Activated CD8-positive, alpha-beta memory T cell treated with anti-CD3 and anti-CD28 coated beads for 36 hours (primary cell): ENCODE results near the gene RITA1. TPM values are rescaled to one million over a fixed set of nuclear protein-coding genes. Genes with fewer than 3 reads are reported as not detected.

ENCODE experiments used
- CTCF ChIA-PET: fragments of 350-600 bp; sonication (Branson Sonifier 250); formaldehyde crosslinking; loops from one replicate; lab custom pipeline; 2021; ENCODE audit warnings: antibody characterized with exemption; lab: Charles Lee
- POLR2A ChIA-PET: fragments of 350-600 bp; sonication (Branson Sonifier 250); formaldehyde crosslinking; loops from one replicate; lab custom pipeline; 2021; ENCODE audit warnings: antibody characterized with exemption; lab: Charles Lee
- total RNA-seq, 2 experiments: library from RNA; stranded (reverse); gene quantifications; one replicate each; pipeline ENCODE4 v1.2.3, GENCODE V29; 2021

RITA1 gene
- total RNA-seq, 2 experiments from 2014 or later = 26.1 to 28.2 TPM

- POLR2A ChIA-PET = no interaction called here
- CTCF ChIA-PET = no interaction called here
Observed at GRCh38 chr12:113170457-113170856, 15.1 kb upstream of the RITA1 start.

GRCh38 chr12:113170926-113171325 is 14.6 kb upstream of the RITA1 start:
- ChIA-PET POLR2A (no interaction called here), CTCF (interaction anchor here (1.3 to 4.2 kb wide), 2 partner anchors 37 to 178 kb away, joined by 3 to 15 read pairs; no protein-coding TSS in a partner anchor)

- CTCF ChIA-PET = interaction anchor here (1.3 to 4.2 kb wide), 2 partner anchors 38 to 179 kb away, joined by 3 to 15 read pairs; no protein-coding TSS in a partner anchor
- POLR2A ChIA-PET = no interaction called here
Observed at GRCh38 chr12:113171543-113171942, 14.0 kb upstream of the RITA1 start.

GRCh38 chr12:113172185-113172584 is 13.3 kb upstream of the RITA1 start:
- ChIA-PET POLR2A (no interaction called here), CTCF (interaction anchor here (1.3 to 5.0 kb wide), 3 partner anchors 38 to 180 kb away, joined by 3 to 29 read pairs (median 15); no protein-coding TSS in a partner anchor)

- ChIA-PET CTCF (interaction anchor here (0.6 to 5.0 kb wide), 7 partner anchors 12 to 1565 kb away, joined by 3 to 29 read pairs (median 4); partner anchors contain the start of genes DDX54 and RITA1), POLR2A (interaction anchor here (0.6 kb wide), 1 partner anchor 64 kb away, joined by 4 read pairs; no protein-coding TSS in a partner anchor)
Observed at GRCh38 chr12:113173081-113173698, 12.3 kb upstream of the RITA1 start.

GRCh38 chr12:113174461-113175384 is 10.8 kb upstream of the RITA1 start:
- ChIA-PET CTCF (interaction anchor here (0.5 to 5.0 kb wide), 20 partner anchors 7 to 197 kb away, joined by 3 to 29 read pairs (median 3); partner anchors contain the start of genes DDX54, OAS2 and RITA1), POLR2A (no interaction called here)

- ChIA-PET POLR2A (no interaction called here), CTCF (interaction anchor here (0.6 to 0.8 kb wide), 2 partner anchors 26 to 174 kb away, joined by 3 read pairs; no protein-coding TSS in a partner anchor)
Observed at GRCh38 chr12:113179023-113179422, 6.5 kb upstream of the RITA1 start.

GRCh38 chr12:113180333-113180732 is 5.2 kb upstream of the RITA1 start:
- CTCF ChIA-PET = no interaction called here
- POLR2A ChIA-PET = no interaction called here

GRCh38 chr12:113181975-113182374 is 3.5 kb upstream of the RITA1 start:
- CTCF ChIA-PET = interaction anchor here (0.6 to 1.5 kb wide), 2 partner anchors 7 to 189 kb away, joined by 3 read pairs; no protein-coding TSS in a partner anchor
- POLR2A ChIA-PET = interaction anchor here (0.8 kb wide), 1 partner anchor 189 kb away, joined by 4 read pairs; no protein-coding TSS in a partner anchor

- CTCF ChIA-PET = interaction anchor here (1.5 kb wide), 1 partner anchor 190 kb away, joined by 3 read pairs; no protein-coding TSS in a partner anchor
Observed at GRCh38 chr12:113183030-113183589, 2.4 kb upstream of the RITA1 start.

GRCh38 chr12:113184098-113184899 is 1.2 kb upstream of the RITA1 start:
- CTCF ChIA-PET = interaction anchor here (1.0 kb wide), 1 partner anchor 10 kb away, joined by 4 read pairs; no protein-coding TSS in a partner anchor
- POLR2A ChIA-PET = interaction anchor here (0.8 to 3.2 kb wide), 3 partner anchors 19 to 151 kb away, joined by 3 to 13 read pairs (median 3); partner anchors contain the start of genes SLC8B1 and TPCN1

More at GRCh38 chr12:113183030-113183589, 2.4 kb upstream of the RITA1 start:
- POLR2A ChIA-PET = interaction anchor here (0.6 kb wide), 1 partner anchor 331 kb away, joined by 4 read pairs; no protein-coding TSS in a partner anchor

GRCh38 chr12:113184900-113185179 is 681 bp upstream of the RITA1 start:
- CTCF ChIA-PET = interaction anchor here (0.9 to 1.3 kb wide), 6 partner anchors 10 to 136 kb away, joined by 3 to 5 read pairs (median 4); no protein-coding TSS in a partner anchor
- POLR2A ChIA-PET = interaction anchor here (0.9 to 3.2 kb wide), 6 partner anchors 12 to 207 kb away, joined by 3 to 13 read pairs (median 5); partner anchors contain the start of genes OAS2 and TPCN1

GRCh38 chr12:113186033-113186365 is 478 bp downstream of the RITA1 start:
- ChIA-PET POLR2A (interaction anchor here (0.5 to 3.2 kb wide), 6 partner anchors 10 to 283 kb away, joined by 3 to 13 read pairs (median 6); partner anchors contain the start of genes OAS2 and TPCN1), CTCF (interaction anchor here (0.8 to 1.3 kb wide), 6 partner anchors 12 to 240 kb away, joined by 3 to 5 read pairs (median 4); no protein-coding TSS in a partner anchor)

GRCh38 chr12:113186666-113187325 is 1.3 kb downstream of the RITA1 start:
- CTCF ChIA-PET = interaction anchor here (0.8 to 1.7 kb wide), 3 partner anchors 12 to 239 kb away, joined by 3 to 7 read pairs (median 4); no protein-coding TSS in a partner anchor
- POLR2A ChIA-PET = interaction anchor here (0.5 to 3.2 kb wide), 3 partner anchors 35 to 226 kb away, joined by 3 to 13 read pairs (median 7); partner anchors contain the start of genes OAS2 and TPCN1

- POLR2A ChIA-PET = no interaction called here
- CTCF ChIA-PET = interaction anchor here (0.7 to 0.9 kb wide), 3 partner anchors 15 to 281 kb away, joined by 3 to 4 read pairs (median 3); no protein-coding TSS in a partner anchor
Observed at GRCh38 chr12:113189361-113189760, 3.8 kb downstream of the RITA1 start.

GRCh38 chr12:113190761-113191160 is 5.2 kb downstream of the RITA1 start:
- ChIA-PET CTCF (no interaction called here), POLR2A (interaction anchor here (0.6 kb wide), 2 partner anchors 170 to 477 kb away, joined by 3 to 5 read pairs; no protein-coding TSS in a partner anchor)

- ChIA-PET POLR2A (no interaction called here), CTCF (no interaction called here)
Observed at GRCh38 chr12:113191227-113191626, 5.7 kb downstream of the RITA1 start.
